GM18861 (cell line): ENCODE data around the gene CGB2.
"Not testable (repeated sequence)": the region's sequence is repeated elsewhere in the genome, so short reads cannot be mapped to it uniquely, and the experiment has no call there.

Source experiments
- ATAC-seq: cut with Tn5 transposase; IDR thresholded peaks from one replicate; pipeline ENCODE4 v1.9.1; 2021; ENCODE audit not compliant: unreplicated experiment

Gene CGB2

DNA sequence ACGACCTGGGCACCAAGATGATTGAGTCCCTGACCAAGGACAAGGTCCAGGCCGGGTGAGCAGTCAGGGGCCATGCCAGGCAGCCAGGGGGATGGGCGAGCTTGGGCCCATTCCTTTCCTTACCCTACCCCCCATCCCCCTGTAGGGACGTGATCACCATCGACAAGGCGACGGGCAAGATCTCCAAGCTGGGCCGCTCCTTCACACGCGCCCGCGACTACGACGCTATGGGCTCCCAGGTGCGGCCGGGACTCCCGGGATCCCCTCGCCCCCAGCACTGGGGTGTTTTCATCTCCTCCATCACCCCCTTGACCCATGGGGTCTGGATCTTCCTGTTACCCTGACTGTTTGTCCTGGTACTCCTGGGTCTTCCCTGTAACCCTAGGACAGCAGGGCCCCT is 21.9 kb upstream of the CGB2 start:
- ATAC-seq, result no peak

DNA sequence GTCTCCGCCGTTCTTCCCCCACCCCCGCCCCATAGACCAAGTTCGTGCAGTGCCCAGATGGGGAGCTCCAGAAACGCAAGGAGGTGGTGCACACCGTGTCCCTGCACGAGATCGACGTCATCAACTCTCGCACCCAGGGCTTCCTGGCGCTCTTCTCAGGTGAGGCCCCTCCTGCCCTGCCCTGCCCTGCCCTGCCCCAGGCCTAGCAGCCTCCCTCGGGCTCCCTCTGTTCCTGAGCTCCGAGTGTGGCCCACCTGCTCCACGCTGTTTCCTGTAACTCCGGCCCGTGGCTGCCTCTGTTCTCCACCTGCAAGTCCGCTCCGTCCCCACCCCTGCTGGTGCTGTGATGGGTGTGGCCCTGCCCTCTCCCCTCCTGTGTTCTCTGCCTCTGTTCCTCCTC is 21.2 kb upstream of the CGB2 start:
- no peak for ATAC-seq

DNA sequence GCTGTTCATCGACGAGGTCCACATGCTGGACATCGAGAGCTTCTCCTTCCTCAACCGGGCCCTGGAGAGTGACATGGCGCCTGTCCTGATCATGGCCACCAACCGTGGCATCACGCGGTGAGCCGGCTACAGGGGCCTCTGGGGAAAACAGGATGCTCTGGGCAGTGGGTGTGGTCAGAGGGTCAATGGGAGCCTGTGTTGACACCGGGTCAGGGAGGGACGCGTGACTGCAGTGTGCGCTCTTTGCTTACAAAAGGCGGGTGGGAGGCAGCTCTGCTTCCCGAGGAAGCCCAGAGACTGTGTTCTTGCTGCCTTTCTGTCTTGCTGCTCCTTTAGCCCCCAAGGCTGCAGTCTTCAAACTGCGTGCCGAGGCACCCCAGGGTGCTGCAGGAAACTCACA is 20.5 kb upstream of the CGB2 start:
- no peak for ATAC-seq

DNA sequence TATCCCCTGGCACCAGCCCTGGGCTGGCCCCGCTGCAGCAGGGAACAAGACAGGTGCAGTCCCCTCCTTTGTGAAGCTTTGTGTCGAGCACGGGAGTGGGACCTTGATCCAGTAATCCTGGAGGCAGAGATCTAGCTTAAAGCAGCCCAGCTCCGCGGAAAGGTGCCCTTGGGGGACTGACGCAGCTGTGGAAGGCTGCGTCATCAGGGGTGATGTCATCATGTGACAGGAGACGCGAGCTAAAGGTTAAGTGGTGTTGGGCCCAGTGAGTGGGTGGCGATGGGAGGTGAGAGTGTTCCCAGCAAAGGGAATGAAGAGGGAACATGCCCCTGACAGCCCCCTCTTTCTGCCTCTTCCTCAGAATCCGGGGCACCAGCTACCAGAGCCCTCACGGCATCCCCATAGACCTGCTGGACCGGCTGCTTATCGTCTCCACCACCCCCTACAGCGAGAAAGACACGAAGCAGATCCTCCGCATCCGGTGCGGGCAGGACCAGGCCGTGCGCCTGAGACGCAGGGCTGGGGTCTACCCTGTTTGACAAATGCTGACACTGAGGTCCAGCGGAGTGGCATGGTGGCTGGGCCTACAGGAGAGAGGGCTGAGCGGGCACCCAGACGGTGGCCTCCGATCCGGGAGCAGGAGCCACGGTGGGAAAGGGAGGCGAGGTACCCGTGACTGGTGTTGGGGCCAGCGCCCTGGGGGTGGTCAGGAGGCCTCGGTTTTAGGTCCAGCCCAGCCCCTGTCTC is 17.4 kb upstream of the CGB2 start:
- no peak for ATAC-seq

DNA sequence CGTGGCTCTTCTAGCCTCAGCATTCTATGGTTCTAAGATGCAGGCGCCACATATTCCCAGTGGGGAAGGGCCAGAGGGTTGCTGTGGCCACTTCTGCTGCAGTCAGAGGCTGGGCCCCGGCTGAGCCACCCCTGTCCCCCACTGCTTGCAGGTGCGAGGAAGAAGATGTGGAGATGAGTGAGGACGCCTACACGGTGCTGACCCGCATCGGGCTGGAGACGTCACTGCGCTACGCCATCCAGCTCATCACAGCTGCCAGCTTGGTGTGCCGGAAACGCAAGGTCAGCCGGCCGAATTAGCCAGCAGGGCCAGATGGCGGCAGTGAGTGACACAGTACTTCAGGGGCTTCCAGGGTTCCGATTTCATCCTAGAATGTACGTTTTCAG is 16.8 kb upstream of the CGB2 start:
- ATAC-seq, result no peak

DNA sequence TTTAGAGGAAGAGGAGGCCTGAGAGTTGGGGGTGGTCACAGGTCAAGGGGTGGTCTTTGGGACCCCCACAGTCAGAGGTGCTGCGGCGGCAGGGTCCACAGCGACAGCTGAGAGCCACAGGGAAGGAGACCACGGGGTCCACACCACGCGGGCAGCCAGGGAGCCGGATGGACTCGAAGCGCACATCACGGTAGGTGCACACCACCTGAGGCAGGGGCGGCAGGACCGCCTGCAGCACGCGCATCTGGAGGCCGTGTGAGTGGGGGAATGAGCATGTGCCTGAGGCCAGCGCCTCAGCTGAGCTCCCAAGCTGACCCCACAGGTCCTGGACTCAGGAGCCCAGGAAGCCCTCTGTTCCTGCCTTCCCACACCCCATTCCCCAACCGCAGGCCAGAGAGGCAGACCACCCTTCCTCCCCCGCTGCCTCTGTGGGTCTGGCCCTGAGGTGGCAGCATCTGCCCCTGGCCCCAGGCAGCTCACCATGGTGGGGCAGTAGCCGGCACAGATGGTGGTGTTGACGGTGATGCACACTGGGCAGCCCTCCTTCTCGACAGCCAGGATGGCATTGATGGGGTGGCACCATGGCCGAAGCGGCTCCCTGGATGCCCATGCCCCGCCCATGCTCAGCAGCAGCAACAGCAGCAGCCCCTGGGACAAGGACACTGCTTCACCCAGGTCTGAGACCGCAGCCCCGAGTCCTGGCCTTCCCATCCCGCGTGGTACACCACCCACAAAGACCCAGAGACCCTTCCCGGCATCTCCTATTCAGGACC is 15.4 kb upstream of the CGB2 start:
- no peak for ATAC-seq

DNA sequence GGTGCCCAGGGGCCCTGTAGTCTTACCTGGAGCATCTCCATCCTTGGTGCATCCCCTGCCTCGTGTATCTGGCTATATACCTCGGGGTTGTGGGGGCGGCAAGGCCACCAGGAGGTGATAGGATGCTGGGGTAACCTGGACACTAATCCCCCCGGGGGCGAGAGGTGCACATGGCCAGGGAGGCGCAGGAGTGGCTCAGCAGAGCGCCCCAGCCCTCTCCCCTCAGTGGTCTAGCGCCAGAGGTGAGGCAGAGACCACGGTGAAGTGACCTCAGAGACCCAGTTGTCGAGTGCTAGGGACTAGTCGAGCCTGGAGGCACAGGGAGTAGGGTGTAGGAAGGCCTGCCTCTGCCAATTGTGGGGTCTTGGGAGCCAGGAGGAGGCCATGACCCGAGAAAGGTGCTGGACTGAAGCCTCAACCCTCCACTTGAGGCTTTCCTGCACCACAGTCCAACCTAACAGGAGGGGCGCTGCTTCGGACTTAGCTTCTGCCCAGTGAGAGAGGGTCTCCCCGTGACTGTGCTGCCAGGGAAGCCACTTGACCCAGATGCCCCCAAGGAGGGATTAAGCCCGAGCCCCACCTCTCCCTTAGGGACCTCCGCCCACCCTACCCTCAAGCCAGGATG is 14.5 kb upstream of the CGB2 start, which contains the start of gene LHB:
Gene LHB, minus strand, starts transcription at position 51 of the 625 bp plus-strand sequence. Its CDS starts 10 bp downstream, at position 41.
- no peak for ATAC-seq

DNA sequence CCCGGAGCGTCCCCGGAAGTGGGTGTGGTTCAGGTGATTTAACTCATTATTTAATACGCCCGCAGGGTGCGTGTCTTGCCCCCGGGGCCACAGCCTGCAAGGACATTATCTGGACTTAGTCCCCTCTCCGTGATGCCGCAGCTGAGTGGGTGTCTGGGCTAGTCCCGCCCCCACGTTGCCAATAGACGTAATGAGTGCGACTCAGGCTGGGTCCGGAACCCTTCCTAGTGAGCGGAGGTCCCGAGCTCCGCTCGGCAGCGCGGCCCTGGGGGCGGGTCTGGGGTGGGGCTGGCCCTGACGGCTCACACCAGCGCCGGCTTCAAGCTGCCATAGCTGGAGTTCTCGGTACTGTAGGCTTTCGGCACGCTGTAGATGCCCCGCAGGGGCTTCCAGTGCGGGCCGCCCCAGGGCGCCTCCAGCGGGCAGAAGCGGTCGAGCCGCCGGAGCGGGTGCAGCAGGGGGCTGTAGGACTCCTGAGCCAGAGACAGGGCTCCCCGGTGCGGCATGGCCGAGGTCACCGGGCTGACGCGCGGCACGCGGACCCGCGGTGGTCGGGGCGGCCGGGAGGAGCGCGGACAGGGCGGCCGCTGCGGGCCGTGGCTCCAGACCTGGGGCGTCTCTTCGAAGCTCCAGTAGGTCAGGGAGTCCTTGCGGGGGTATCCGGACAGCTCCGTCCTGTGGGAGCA is 13.9 kb upstream of the CGB2 start:
- ATAC-seq, result no peak

DNA sequence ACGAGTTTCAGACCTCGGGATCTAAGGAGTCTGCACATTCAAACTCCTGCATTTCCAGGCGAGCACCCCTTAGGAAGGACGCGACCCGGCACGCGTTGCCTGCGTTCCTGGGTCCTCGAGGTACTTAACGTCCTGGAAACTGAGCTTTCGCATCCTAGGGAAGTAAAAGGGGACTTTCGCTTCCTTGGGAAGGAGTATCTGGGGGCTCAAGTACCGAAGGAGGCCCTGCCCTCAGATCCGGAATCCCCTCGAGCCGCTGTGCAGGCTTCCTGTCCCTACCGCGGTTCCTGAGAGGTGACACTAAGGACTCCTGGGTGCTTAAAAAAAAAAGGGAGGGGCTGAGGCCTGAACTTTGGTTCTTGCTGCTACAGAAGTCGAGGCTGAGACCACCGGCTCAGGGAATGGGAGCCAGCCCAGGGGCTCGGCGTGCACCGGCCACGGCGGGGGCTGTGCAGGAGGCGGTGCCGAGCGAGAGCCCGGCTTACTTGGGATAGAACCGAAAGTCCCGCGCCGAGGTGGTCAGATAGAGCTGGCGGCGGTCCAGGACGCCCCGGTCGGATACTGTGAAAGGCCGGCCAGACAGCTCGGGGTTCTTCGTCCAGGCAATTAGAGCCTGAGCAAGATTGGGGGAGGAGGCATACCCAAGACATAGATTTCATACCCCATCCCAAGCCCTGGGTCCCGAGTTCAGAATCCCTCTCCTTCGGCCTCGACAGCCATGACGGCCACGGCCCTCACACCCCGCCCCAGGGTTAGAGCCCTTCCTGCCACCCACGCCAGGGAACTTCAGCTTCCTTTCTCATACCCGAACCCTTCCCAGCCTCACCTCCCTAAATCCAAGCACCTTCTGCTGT is 13.1 kb upstream of the CGB2 start:
- ATAC-seq, result not testable (repeated sequence)

DNA sequence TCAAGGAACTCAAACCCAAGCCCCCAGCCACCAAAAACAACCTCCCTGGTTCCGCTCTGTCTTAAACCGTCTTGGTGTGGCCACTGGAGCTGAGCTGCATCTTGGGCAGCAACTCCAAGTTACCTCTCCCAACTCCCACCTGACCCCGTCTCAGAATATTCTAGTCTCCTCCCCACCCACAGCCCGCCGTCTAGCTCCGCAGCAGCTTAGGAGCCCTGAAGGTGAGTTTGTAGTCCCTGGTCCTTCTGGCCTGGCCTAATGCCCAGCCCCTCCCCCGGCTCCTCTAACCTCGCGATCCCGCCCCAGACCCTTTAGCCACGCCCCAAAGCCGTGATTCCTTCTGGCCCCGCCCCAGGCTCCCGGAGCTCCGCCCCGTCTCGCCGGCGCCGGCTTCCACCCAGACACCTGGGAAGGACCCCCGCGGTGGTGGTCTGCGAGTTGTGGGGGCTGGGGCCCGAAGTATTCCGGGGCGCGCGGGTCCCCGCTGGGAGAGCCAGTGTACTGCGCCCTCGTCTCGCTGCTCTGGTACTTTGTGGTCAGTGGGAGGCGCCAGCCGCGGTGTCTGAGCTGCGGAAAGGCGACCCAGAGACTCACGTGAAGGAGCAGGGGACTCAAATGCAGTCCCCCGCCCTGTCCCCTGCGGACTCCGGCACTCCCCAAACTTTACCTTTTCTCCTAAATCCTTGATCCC is 12.3 kb upstream of the CGB2 start:
- ATAC-seq, result no peak

DNA sequence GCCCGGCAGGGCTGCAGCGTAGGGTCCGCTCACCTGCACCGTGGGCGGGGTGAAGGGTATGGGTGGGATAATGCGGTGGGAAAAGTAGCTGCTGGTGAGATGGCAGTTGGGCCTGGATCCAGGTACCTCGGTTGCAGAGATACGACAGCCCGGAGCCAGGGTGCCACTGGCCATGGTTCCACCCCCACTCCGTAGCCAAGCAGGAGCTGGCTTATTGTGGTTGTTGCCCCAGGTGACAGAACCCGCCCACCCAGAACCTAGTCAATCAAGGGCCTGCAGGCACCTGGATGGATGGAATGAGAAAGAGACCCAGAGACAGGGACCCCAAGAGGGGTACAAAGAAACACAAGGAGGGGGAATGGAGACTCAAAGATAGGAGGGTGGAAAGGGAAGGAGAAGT is 11.3 kb upstream of the CGB2 start:
- ATAC-seq, result no peak

DNA sequence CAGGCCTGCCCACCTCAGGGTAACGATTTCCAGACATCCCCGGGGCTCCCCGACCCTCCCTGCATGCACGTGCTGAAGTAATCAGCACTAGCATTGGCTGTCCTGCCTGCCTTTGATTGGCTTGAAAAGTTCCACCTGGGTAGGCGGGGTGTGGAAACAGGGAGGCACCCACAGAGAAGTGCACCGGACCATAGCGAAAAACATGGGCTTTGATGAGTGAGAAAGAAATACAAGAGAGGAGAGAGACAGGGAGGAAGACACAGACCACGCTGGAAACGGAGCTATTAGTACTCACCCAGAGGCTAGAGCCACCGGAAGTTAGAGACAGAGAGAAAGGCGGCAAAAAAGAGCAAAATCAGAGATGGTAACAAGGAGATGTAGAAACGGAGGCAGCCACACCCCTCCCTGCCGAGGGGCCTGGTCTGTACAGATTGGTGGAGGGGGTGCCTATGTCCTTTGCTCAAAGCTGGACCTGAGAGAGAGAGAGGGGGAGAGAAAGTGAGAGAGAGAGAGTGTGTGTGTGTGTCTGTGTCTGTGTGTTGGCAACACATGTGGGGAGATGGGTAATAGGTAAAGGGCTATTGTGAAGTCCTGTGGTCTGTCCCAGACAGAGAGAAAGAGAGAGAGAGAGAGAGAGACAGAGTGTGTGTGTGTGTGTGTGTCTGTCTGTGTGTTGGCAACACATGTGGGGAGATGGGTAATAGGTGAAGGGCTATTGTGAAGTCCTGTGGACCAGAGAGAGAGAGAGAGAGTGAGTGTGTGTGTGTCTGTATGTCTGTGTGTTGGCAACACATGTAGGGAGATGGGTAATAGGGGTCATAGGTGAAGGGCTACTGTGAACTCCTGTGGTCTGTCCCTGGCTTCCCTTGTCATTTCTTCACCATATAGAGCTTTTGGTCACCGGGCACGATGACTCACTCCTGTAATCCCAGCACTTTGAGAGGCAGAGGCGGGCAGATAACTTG is 10.5 kb upstream of the CGB2 start:
- no peak for ATAC-seq

DNA sequence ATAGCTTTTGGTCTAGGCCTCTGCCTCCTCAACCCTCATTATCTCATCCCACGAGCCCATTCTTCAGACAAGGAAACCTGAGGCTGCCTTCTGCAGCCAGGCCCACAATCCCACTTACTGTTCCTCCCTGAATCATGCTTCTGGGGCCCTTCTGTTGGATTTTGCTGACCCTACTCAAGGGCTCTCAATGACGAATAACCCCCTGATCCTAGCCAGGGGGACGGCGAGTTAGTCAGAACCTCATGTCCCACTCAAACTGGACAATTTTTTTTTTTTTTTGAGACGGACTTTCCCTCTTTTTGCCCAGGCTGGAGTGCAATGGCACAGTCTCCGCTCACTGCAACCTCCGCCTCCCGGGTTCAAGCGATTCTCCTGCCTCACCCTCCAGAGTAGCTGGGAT is 9.6 kb upstream of the CGB2 start:
- no peak for ATAC-seq

DNA sequence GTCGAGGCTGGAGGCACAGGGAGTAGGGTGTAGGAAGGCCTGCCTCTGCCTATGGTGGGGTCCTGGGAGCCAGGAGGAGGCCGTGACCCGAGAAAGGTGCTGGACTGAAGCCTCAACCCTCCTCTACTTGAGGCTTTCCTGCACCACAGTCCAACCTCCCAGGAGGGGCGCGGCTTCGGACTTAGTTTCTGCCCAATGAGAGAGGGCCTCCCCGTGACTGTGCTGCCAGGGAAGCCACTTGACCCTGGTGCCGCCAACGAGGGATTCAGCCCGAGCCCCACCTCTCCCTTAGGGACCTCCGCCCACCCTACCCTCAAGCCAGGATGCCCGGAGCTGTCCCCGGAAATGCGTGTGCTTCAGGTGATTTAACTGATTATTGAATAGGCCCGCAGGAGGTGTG is 7.5 kb upstream of the CGB2 start, which contains the start of gene CGB3:
Gene CGB3, minus strand, starts transcription at position 101 of the 400 bp plus-strand sequence. CDS start 362 bp downstream, outside the sequence.
- not testable (repeated sequence) for ATAC-seq

DNA sequence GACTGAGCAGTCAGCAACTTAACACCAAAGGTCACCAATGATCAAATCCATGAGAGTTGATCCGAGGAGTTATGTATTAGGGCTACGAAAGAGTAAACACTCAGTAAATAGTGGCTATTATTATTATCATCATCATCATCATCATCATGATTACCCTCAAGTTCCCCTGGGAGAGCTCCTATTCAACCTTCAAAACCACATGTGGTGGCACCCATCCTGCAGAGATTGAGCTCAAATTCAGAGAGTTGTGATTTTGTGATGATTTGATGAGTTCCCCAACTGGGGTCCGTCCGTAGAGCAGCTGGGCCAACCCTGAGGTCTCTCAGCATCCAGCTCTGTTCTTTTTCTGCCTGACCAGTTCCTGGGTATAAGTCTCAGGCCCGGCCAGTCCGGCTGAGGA is 6.6 kb upstream of the CGB2 start:
- not testable (repeated sequence) for ATAC-seq

DNA sequence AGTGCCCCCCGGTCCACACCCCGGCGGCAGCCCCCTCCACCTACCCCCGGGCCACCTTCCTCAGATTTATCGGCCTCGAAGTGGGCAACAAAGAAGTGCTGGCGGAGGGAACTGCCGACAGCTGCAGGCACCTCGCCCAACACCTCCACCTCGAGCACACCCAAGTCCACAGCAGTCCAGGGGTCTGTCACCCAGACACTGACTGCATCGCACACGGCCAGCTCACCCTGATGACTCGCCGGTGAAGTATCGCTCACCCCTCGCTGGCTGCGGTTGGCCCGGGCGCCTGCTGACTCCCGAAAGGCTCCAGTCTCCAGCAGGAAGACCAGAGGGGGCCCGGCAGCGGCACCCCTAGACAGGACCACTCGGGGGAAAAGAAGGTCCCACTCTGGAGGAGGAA is 6.1 kb upstream of the CGB2 start:
- ATAC-seq, result not testable (repeated sequence)

DNA sequence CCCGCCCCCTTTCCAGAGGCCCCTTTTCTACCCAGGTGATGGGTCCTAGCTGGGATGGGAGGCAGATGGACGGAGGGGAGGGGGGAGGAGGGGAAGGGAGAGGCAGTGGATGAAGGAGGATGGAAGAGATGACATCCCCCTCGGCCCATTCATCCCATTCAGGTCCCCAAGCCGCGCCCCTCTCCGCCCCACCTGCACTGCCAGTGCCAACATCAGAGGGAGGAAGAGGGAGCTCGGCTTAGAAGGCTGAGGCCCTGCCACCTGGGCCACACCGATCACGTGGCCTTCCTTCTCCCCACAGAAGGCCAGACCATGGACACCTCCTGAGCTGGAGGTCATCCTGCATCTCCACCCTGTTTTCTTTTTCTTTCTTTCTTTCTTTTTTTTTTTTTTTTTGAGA is 3.0 kb upstream of the CGB2 start:
- not testable (repeated sequence) for ATAC-seq

DNA sequence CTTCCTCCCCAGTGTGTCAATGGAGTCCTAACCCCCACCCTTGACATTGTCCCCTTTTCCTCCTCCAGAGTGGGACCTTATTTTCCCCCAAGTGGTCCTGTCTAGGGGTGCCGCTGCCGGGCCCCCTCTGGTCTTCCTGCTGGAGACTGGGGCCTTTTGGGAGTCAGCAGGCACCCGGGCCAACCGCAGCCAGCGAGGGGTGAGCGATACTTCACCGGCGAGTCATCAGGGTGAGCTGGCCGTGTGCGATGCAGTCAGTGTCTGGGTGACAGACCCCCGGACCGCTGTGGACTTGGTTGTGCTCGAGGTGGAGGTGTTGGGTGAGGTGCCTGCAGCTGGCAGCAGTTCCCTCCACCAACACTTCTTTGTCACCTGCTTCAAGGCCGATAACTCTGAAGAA is 1.9 kb upstream of the CGB2 start:
- not testable (repeated sequence) for ATAC-seq

DNA sequence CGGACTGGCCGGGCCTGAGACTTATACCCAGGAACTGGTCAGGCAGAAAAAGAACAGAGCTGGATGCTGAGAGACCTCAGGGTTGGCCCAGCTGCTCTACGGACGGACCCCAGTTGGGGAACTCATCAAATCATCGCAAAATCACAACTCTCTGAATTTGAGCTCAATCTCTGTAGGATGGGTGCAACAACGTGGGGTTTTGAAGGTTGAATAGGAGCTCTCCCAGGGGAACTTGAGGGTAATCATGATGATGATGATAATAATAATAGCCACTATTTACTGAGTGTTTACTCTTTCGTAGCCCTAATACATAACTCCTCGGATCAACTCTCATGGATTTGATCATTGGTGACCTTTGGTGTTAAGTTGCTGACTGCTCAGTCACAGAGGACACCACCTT is 1.4 kb upstream of the CGB2 start:
- not testable (repeated sequence) for ATAC-seq
